Measurements from ENCODE around the gene PLA2G6. TPM values are rescaled to one million over a fixed set of nuclear protein-coding genes. Genes with fewer than 3 reads are reported as not detected.
"Not testable (repeated sequence)": the region's sequence is repeated elsewhere in the genome, so short reads cannot be mapped to it uniquely, and the experiment has no call there.

The PLA2G6 gene
- total RNA-seq, 1 experiment from 2014 or later, result 24.1 TPM

- Histone ChIP-seq H3K79me2 (ENCODE audit: insufficient read depth, low read length) (no peaks in the 10 kb centered on the region), H3K4ac (ENCODE audit: low read depth, low read length) (no peak overlapping the region), H3K56ac (ENCODE audit: insufficient read length, low read depth, low read length) (no peak overlapping the region), H2AK5ac (ENCODE audit: insufficient read length, low read length) (no peak overlapping the region), H4K8ac (replicated peaks; ENCODE audit: insufficient read length, low read depth, low read length) (no peak overlapping the region), H3T11ph (ENCODE audit: low read length) (no peak overlapping the region), H4K20me1 (ENCODE audit: control insufficient read depth, insufficient read depth, insufficient read length) (no peaks in the 10 kb centered on the region), H3K4me1 (ENCODE audit: insufficient read depth, low read length) (0 out of 2 replicates have a peak, but pooled peaks cover 3% of the 10 kb centered on the region), H3K79me1 (ENCODE audit: insufficient read depth, low read depth, low read length, poor library complexity, severe bottlenecking) (no peaks in the 10 kb centered on the region), H4K5ac (ENCODE audit: insufficient read length, low read depth, low read length) (no peak overlapping the region), H3K9ac (ENCODE audit: extremely low read depth, insufficient read length, low read length) (no peak overlapping the region), H3K27me3 (ENCODE audit: insufficient read depth, low read length) (no peaks in the 10 kb centered on the region), H3K9me3 (ENCODE audit: control insufficient read depth, low read depth, low read length) (no peaks in the 10 kb centered on the region), H2BK15ac (ENCODE audit: low read depth, low read length) (no peak overlapping the region), H2BK5ac (ENCODE audit: insufficient read length, low read length) (no peak overlapping the region), H2AFZ (ENCODE audit: low read length) (no peak overlapping the region), H2BK12ac (ENCODE audit: insufficient read length, low read depth, low read length) (no peak overlapping the region), H3K23me2 (ENCODE audit: insufficient read length, low read depth, low read length, poor library complexity, severe bottlenecking) (no peaks in the 10 kb centered on the region), H3K27ac (ENCODE audit: insufficient read length, low read depth, low read length) (no peak overlapping the region), H3K4me2 (ENCODE audit: insufficient read depth, insufficient read length, low read length) (no peak overlapping the region), H4K91ac (ENCODE audit: insufficient read length, low read depth, low read length) (no peak overlapping the region), H3K14ac (ENCODE audit: insufficient read depth, low read length) (no peak overlapping the region), H3K23ac (ENCODE audit: insufficient read length, low read depth, low read length) (no peak overlapping the region), H2BK20ac (ENCODE audit: low read depth, low read length, poor library complexity, severe bottlenecking) (no peak overlapping the region), H2BK120ac (ENCODE audit: low read depth, low read length, poor library complexity, severe bottlenecking) (no peak overlapping the region), H3K18ac (ENCODE audit: insufficient read length, low read depth, low read length) (no peak overlapping the region)
- WGBS (ENCODE audit: extremely low coverage, insufficient read length, low lambda C conversion rate), result no CpG with 5 or more reads among the region's 5 CpGs
- H3K27ac Mint-ChIP-seq, result peak overlapping the region in 2 of 3 experiments; percentile 8 to 74; a peak in 2 of 7 replicates
- no peak for TF ChIP-seq CTCF (conservative IDR thresholded peaks at IDR 0.05)
- no peaks in the 10 kb centered on the region for H3K9me3 Mint-ChIP-seq
- no peak overlapping the region for H3K4me3 Mint-ChIP-seq
- DNase-seq, result no peak
- H3K27me3 Mint-ChIP-seq (ENCODE audit: low read depth), result no peaks in the 10 kb centered on the region
- peaks cover 3 to 10% (median 6%) of the 10 kb centered on the region in 3 experiments; a peak in 5 of 7 replicates for H3K36me3 Mint-ChIP-seq (ENCODE audit: insufficient read depth in 1 of 3, low read depth in 3 of 3)
- H3K4me1 Mint-ChIP-seq, result peaks cover 8 to 21% of the 10 kb centered on the region in 2 experiments
Measured at GRCh38 chr22:38148245-38148644, 33.4 kb downstream of the PLA2G6 start.

GRCh38 chr22:38146166-38146565 lies 35.5 kb downstream of the PLA2G6 start:
- not testable (repeated sequence) for H3K79me2 ChIP-seq (ENCODE audit: insufficient read depth, low read length); H3K27me3 ChIP-seq (ENCODE audit: insufficient read depth, low read length); H3K18ac ChIP-seq (ENCODE audit: insufficient read length, low read depth, low read length); H2AK5ac ChIP-seq (ENCODE audit: insufficient read length, low read length); H3K9ac ChIP-seq (ENCODE audit: extremely low read depth, insufficient read length, low read length); H2BK20ac ChIP-seq (ENCODE audit: low read depth, low read length, poor library complexity, severe bottlenecking); H4K8ac ChIP-seq (replicated peaks; ENCODE audit: insufficient read length, low read depth, low read length); H3K79me1 ChIP-seq (ENCODE audit: insufficient read depth, low read depth, low read length, poor library complexity, severe bottlenecking); H3K4me1 ChIP-seq (ENCODE audit: insufficient read depth, low read length); H3K27ac Mint-ChIP-seq; H3K9me3 ChIP-seq (ENCODE audit: control insufficient read depth, low read depth, low read length); H3K23me2 ChIP-seq (ENCODE audit: insufficient read length, low read depth, low read length, poor library complexity, severe bottlenecking); H2BK120ac ChIP-seq (ENCODE audit: low read depth, low read length, poor library complexity, severe bottlenecking); H3K56ac ChIP-seq (ENCODE audit: insufficient read length, low read depth, low read length); H3K4me3 Mint-ChIP-seq; H2BK15ac ChIP-seq (ENCODE audit: low read depth, low read length); DNase-seq; H4K91ac ChIP-seq (ENCODE audit: insufficient read length, low read depth, low read length); H3K23ac ChIP-seq (ENCODE audit: insufficient read length, low read depth, low read length); H3K9me3 Mint-ChIP-seq; H4K20me1 ChIP-seq (ENCODE audit: control insufficient read depth, insufficient read depth, insufficient read length); H3K4me2 ChIP-seq (ENCODE audit: insufficient read depth, insufficient read length, low read length); H2BK5ac ChIP-seq (ENCODE audit: insufficient read length, low read length); H2BK12ac ChIP-seq (ENCODE audit: insufficient read length, low read depth, low read length); H3K27ac ChIP-seq (ENCODE audit: insufficient read length, low read depth, low read length); H3K27me3 Mint-ChIP-seq (ENCODE audit: low read depth); H3T11ph ChIP-seq (ENCODE audit: low read length); H2AFZ ChIP-seq (ENCODE audit: low read length); H4K5ac ChIP-seq (ENCODE audit: insufficient read length, low read depth, low read length); H3K14ac ChIP-seq (ENCODE audit: insufficient read depth, low read length); H3K4ac ChIP-seq (ENCODE audit: low read depth, low read length)
- no CpG with 5 or more reads among the region's 3 CpGs for WGBS (ENCODE audit: extremely low coverage, insufficient read length, low lambda C conversion rate)
- Mint-ChIP-seq H3K4me1 (peaks cover 8 to 18% of the 10 kb centered on the region in 2 experiments), H3K36me3 (ENCODE audit: insufficient read depth in 1 of 3, low read depth in 3 of 3) (peaks cover 3 to 16% (median 11%) of the 10 kb centered on the region in 3 experiments; a peak in 5 of 7 replicates)

All from H9 (cell line).